Adrenal gland (tissue), 5 donors: ENCODE results near the gene GNAO1.

Experiments used
- POLR2A ChIP-seq, 2 donors: fragments of 450-650 bp; IDR thresholded peaks; one replicate each; pipeline ENCODE4 v1.6.1; 2017; ENCODE audit warnings: antibody characterized with exemption in 2 of 2, mild to moderate bottlenecking in 2 of 2, moderate library complexity in 1 of 2
- TF ChIP-seq, protein P1 (sequence below), 6 experiments: fragments of 450-650 bp in 4 of 6; fragments of 200-600 bp in 2 of 6; sonication (generic) in 1 of 6; IDR thresholded peaks; 1 replicate in 5 of 6; 2 replicates in 1 of 6; pipeline versions ENCODE4 v1.5.1 to v1.8.0; 2016 to 2021; ENCODE audit warnings: antibody characterized with exemption in 6 of 6, mild to moderate bottlenecking in 2 of 6, moderate library complexity in 1 of 6
- donor health status: DM: no; HTN: no; CAD: no.

DNA sequence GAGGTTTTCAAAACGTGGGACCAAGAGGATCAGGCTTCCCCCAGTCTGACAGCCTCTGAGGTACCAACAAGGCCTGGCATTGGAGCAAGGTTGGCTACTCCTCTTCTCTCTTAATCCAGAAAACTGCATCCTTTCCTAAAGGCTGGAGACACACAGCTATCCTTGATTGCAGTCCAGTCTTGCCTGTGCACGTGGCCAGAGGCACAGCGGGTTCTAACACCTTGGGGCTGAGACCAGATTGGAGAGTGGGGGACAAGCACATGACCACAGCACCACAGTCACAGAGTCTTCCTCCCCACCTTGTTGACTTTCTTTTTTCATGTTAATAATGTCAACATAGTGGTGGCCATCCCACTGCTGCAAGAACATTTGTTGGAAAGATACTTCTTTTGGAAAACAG, 46.9 kb downstream of the GNAO1 start:
- TF ChIP-seq, protein P1, sequence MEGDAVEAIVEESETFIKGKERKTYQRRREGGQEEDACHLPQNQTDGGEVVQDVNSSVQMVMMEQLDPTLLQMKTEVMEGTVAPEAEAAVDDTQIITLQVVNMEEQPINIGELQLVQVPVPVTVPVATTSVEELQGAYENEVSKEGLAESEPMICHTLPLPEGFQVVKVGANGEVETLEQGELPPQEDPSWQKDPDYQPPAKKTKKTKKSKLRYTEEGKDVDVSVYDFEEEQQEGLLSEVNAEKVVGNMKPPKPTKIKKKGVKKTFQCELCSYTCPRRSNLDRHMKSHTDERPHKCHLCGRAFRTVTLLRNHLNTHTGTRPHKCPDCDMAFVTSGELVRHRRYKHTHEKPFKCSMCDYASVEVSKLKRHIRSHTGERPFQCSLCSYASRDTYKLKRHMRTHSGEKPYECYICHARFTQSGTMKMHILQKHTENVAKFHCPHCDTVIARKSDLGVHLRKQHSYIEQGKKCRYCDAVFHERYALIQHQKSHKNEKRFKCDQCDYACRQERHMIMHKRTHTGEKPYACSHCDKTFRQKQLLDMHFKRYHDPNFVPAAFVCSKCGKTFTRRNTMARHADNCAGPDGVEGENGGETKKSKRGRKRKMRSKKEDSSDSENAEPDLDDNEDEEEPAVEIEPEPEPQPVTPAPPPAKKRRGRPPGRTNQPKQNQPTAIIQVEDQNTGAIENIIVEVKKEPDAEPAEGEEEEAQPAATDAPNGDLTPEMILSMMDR (IDR thresholded peaks at IDR 0.05) = no peak
- TF ChIP-seq POLR2A (IDR thresholded peaks at IDR 0.05) = no peak
